C4-2B (cell line): Measurements from ENCODE around the gene NR3C1.

Experiments used
- CTCF ChIP-seq: fragments of 450-650 bp; conservative IDR thresholded peaks from 2 replicates; pipeline ENCODE4 v1.5.1; 2017; ENCODE audit warnings: mild to moderate bottlenecking
- ZFX ChIP-seq: fragments of 450-650 bp; IDR thresholded peaks from 2 replicates; pipeline ENCODE4 v1.6.1; 2017

DNA sequence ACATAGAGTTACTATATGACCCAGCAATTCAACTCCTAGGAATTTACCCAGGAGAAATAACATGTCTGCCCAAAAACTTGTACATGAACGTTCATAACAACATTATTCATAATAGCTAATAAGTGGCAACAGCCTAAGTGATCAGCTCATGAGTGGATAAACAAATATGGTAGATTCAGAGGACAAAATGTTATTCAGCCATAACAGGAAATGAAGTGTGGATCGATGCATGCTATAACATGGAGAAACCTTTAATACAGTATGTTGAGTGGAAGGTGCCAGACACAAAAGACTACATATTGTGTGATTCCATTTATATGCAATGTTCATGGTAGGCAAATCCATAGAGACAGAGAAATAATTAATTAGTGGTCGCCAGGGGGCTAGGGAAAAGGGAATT, 22.3 kb upstream of the NR3C1 start:
- TF ChIP-seq CTCF (no peak), ZFX (no peak)
